GM19043 (cell line): ENCODE results near the gene ZNF410.
"Not testable (repeated sequence)": the region's sequence is repeated elsewhere in the genome, so short reads cannot be mapped to it uniquely, and the experiment has no call there.

Experiments
- ATAC-seq: cut with Tn5 transposase; IDR thresholded peaks from one replicate; pipeline ENCODE4 v1.9.1; 2021; ENCODE audit warnings: low read depth; ENCODE audit not compliant: unreplicated experiment

The ZNF410 gene

GRCh38 chr14:73886449-73887317 lies at the start of gene ZNF410:
TSS of gene ZNF410 (plus strand) at chr14:73886859. CDS start at chr14:73892176, 5,317 bp downstream.
- ATAC-seq = peak; percentile 96

DNA sequence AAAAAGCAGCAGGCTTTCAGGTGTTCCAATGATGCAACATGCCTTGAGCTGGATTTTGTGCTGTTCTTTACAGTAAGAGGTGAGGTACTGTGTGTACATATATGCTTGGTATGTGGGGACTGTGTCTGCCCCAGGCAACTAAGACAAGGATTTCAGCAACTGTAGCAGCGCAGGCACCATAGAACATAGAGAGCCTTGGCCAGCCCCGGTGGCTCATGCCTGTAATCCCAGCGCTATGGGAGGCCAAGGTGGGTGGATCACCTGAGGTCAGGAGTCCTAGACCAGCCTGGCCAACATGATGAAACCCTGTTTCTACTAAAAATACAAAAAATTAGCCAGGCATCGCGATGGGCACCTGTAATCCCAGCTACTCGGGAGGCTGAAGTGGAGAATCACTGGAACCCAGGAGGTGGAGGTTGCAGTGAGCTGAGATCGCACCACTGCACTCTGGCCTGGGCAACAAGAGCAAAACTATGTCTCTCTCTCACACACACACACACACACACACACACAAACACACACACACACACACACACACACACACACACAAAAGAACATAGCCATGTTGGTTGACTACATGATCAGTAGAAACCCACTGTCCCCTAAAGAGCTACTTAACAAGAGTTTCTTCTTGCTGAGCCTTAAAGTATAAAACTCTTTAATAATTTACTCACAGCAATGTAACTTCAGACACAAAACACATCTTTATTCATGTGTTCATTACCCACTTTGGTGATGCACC lies 48.2 kb upstream of the ZNF410 start:
- ATAC-seq = not testable (repeated sequence)

GRCh38 chr14:73842201-73842600 lies 44.5 kb upstream of the ZNF410 start:
- no peak for ATAC-seq

GRCh38 chr14:73842851-73843250 lies 43.8 kb upstream of the ZNF410 start:
- ATAC-seq = no peak

DNA sequence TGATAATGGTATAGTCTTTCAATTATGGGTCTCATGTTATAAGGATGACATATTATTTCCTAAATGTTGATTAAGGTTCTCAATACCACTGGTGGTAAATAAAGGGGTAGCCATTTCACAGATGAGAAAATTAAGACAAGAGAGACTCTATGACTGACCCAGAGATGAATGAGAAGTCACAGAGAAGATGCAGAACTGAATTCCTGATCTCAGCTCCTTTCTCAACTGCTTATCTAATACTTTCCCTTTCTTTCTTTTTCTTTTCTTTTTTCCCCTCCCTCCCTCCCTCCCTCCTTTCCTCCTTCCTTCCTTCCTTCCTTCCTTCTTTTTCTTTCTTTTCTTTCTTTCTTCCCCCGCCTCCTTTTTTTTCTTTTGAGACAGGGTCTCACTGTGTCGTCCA lies 43.4 kb upstream of the ZNF410 start:
- ATAC-seq = no peak

DNA sequence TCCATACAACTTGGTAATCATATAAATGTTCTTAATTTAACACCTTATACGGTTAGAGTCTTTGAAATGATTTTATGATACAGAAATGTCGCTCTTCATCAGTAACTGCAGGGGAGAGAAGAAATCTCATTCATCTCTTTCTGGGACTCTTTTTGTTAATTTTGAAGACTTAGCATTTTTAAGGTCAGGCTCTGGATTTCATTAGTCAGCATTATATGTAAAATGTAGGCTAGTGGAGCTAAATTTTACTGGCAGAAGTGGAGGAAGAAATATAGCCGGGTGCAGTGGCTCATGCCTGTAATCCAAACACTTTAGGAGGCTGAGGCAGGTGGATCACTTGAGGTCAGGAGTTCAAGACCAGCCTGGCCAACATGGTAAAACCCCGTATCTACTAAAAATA lies 39.7 kb upstream of the ZNF410 start:
- no peak for ATAC-seq

DNA sequence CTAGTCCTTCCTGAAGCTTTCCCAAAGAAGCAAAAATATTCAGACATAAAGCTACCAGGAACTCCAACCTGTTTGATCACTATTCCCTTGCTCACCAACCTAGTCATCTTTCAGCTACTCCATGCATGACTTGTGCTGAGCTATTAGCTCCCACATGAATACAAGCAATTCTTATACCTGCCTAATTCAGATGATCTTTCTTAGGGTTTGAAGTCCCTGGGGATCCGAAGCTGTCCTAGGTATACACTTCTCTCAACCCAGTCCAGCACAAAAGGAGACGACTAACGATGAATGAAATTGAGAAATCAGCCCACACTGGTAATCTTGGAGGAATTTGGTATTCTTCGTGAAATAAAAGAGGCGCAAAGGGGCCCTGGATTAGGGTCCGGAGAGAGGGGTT lies 35.7 kb upstream of the ZNF410 start:
- ATAC-seq = no peak

DNA sequence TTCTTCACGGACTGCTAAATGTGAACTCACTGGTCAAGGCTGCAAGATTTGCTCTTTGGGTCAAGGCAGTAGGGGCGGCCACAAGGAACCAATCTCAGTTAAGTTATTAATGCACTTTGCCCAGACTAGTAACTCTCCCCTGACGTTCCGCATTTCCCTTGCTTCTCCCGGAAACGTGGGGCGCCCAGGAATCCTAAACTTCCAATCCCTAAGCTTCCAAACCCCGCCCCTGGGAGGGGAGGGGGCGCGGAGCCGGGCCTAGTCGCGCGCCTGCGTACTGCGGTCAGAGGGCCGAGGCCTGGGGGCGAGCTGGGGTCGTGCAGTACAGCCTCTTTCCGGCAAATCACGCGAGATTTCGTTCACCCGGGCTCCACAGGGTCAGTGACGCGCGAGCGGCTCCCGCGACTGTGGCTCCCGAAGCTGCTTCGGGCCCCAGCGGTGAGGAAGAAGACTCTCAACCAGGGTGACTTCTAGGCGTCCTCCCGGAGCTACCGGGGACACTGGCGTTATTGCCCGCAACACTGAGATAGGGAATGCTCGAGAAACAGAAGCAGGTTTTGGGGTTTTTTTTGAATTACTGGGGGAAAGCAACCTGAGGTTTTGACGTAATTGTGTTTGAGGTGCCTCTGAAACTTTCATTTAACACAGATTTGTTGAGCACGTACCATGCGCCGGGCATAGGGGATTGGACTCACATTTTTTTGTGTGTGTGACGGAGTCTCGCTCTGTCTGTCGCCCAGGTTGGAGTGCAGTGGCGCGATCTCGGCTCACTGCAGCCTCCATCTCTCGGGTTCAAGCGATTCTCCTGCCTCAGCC lies 34.9 kb upstream of the ZNF410 start, which contains the start of gene PTGR2:
Gene PTGR2, plus strand, starts transcription at position 265 of the 816 bp plus-strand sequence. CDS start 7,032 bp downstream, outside the sequence.
- ATAC-seq = peak; percentile 84

DNA sequence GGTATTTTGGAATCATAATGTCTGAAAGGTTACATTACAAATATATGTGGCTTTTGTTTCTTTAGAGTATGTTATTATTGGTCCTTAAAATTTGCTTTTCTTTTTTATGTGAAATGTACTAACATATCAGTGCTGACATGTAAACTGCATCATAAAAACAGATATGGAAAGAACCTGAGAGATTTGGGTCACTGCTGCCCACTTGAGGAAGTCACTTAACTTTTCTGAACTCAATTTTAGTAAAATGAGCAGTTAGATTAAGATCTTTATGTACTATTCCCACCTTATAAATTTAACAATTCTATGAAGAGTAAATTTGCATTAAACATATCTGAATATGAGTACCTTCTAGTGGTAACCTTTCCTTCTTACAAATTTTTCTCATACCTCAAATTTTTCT lies 27.5 kb upstream of the ZNF410 start:
- no peak for ATAC-seq

GRCh38 chr14:73861073-73861472 lies 25.6 kb upstream of the ZNF410 start:
- no peak for ATAC-seq

- ATAC-seq = no peak
Observed at GRCh38 chr14:73862480-73862879, 24.2 kb upstream of the ZNF410 start.

- no peak for ATAC-seq
Observed at GRCh38 chr14:73863209-73863608, 23.4 kb upstream of the ZNF410 start.

DNA sequence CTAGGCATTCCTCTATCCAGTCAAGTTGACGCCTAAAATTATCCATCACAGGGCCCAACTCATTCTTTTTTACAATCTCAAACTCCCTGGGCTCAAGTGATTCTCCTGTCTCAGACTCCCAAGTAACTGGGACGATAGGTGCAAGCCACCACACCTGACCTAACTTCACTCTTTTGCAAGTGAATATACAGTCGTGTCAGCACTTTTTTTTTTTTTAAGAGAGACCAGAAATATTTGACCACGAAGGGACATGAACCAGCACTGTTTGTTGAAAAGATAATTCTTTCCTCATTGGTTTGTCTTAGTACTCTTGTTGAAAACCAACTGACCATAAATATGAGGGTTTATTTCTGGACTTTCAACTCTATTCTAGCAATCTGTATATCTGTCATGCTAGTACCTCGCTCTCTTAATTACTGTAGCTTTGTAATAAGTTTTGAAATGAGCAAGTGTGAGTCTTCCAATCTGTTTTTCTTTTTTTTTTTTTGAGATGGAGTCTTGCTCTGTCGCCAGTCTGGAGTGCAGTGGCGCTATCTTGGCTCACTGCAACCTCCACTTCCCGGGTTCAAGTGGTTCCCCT lies 21.0 kb upstream of the ZNF410 start:
- no peak for ATAC-seq

DNA sequence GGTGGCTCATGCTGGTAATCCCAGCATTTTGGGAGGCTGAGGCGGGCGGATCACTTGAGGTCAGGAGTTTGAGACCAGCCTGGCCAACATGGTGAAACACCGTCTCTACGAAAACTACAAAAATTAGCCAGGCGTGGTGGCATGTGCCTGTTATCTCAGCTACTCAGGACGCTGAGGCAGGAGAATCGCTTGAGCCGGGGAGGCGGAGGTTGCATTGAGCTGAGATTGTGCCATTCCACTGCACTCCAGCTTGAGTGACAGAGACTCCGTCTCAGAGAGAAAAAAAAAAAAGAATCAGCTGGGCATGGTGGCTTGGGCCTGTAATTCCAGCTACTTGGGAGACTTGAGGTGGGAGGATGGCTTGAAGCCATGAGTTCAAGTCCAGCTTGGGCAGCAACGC lies 16.9 kb upstream of the ZNF410 start:
- ATAC-seq = not testable (repeated sequence)

DNA sequence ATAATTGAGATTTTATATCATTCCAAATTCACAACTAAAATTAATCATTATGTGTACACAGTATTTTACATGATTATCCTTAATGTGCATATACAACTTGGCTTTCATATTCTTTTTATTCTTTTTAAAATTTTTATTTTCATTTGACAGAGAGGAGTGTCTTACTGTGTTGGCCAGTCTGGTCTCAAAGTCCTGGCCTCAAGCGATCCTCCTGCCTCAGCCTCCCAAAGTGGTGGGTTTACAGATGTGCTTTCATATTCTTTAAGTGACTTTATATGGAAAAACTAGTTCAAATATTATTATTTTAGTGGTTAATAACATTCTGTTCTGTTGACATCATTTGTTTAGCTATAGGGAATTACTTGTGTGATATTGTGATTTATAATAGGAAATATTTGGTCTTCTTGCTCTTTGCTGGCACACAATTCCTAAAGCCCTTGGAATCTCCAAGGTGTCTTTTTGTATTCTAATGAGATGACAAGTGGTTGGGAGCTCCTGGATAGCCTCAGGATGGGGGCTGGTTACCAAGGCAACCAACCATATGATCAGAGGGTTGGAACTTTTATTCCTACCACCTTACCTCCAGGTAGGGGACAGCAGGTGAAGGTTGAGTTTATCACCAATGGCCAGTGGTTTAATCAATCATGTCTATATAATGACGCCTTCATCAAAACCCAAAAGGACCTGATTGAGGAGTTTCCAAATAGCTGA lies 16.0 kb upstream of the ZNF410 start:
- ATAC-seq = no peak

DNA sequence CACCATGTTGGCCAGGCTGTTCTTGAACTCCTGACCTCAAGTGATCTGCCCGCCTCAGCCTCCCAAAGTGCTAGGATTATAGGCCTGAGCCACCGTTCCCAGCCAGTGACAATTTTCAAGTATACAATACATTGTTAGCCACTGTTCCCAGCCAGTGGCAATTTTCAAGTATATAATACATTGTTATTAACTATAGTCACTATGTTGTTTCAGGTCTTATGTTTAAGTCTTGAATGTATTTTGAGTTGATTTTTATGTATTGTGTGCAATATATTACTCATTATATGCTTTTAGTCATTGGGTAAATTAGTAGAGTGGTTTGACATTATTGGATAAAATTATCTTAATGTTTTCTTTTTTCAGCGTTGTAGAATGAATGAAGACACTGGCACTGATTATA lies 13.0 kb upstream of the ZNF410 start:
- no peak for ATAC-seq

GRCh38 chr14:73877790-73878189 lies 8.9 kb upstream of the ZNF410 start:
- no peak for ATAC-seq

GRCh38 chr14:73878436-73878835 lies 8.2 kb upstream of the ZNF410 start:
- ATAC-seq = no peak

- ATAC-seq = no peak
Observed at GRCh38 chr14:73879027-73879426, 7.6 kb upstream of the ZNF410 start.
